Mucosa of stomach (tissue), 1 donor: ENCODE results near the gene CASQ2.
"Not testable (repeated sequence)": the region's sequence is repeated elsewhere in the genome, so short reads cannot be mapped to it uniquely, and the experiment has no call there.

ENCODE experiments used
- H3K27me3 ChIP-seq: one replicate; pipeline ENCODE4 v1.7.0; 2013; ENCODE audit warnings: mild to moderate bottlenecking, low read length; ENCODE audit not compliant: control insufficient read depth, insufficient read depth
- H3K36me3 ChIP-seq: one replicate; pipeline ENCODE4 v1.7.0; 2013; ENCODE audit warnings: low read length; ENCODE audit not compliant: control insufficient read depth, insufficient read depth
- H3K4me1 ChIP-seq: one replicate; pipeline ENCODE4 v1.7.0; 2013; ENCODE audit warnings: mild to moderate bottlenecking, low read length; ENCODE audit not compliant: control insufficient read depth, insufficient read depth
- H3K4me3 ChIP-seq: one replicate; pipeline ENCODE4 v1.7.0; 2013; ENCODE audit warnings: low read length
- H3K9ac ChIP-seq: one replicate; pipeline ENCODE4 v1.7.0; 2013; ENCODE audit warnings: mild to moderate bottlenecking, low read length, moderate library complexity
- H3K9me3 ChIP-seq: one replicate; pipeline ENCODE4 v1.7.0; 2013; ENCODE audit warnings: mild to moderate bottlenecking, low read length, moderate library complexity; ENCODE audit not compliant: control insufficient read depth
- donor health status: Pancreatic carcinoma.

CASQ2 gene

DNA sequence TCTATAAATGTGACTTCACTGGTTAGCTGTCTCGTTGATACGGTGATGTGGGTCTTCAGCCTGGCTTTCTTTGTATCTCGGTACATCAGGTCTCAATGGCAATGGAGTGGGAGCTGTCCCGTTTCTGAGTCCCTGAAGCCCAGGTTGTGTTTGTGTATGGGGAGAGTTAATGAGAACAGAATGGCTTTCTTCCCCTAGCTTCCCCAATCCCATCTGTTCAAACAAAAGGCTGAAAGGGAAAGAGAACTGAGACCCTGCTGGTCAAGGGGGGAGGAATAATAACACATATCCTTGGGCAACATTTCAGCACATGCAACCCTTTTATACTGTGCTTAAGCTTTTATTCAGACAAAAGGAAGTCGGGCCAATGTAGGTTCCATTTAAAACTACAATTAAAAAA, 28.4 kb upstream of the CASQ2 start:
- H3K36me3 ChIP-seq: no peaks in the 10 kb centered on the region
- H3K4me3 ChIP-seq: no peak overlapping the region
- peaks cover 10% of the 10 kb centered on the region for H3K27me3 ChIP-seq
- H3K9me3 ChIP-seq: no peaks in the 10 kb centered on the region
- H3K9ac ChIP-seq: no peak overlapping the region
- H3K4me1 ChIP-seq: no peaks in the 10 kb centered on the region

DNA sequence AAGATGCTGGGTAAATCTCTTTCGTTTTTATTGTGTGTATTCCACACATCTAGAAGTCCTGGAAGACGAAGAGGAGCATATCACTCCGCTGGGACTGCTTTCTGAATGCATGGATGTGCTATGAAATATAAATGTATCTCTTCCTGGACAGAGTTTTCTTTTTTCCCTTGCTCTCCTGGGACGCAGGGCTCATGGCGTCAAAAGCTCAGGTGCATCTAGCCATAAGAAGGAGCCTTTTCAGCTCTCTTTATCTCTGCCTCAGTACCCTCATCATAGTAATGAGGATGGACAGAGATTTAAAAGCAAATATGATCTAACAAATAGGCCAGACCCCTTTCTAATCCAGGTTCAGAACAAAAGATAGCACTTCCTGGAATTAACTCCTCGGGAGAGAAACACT, 27.5 kb upstream of the CASQ2 start:
- Histone ChIP-seq H3K27me3 (peaks cover 10% of the 10 kb centered on the region), H3K4me3 (no peak overlapping the region), H3K9ac (no peak overlapping the region), H3K36me3 (no peaks in the 10 kb centered on the region), H3K9me3 (no peaks in the 10 kb centered on the region), H3K4me1 (no peaks in the 10 kb centered on the region)

DNA sequence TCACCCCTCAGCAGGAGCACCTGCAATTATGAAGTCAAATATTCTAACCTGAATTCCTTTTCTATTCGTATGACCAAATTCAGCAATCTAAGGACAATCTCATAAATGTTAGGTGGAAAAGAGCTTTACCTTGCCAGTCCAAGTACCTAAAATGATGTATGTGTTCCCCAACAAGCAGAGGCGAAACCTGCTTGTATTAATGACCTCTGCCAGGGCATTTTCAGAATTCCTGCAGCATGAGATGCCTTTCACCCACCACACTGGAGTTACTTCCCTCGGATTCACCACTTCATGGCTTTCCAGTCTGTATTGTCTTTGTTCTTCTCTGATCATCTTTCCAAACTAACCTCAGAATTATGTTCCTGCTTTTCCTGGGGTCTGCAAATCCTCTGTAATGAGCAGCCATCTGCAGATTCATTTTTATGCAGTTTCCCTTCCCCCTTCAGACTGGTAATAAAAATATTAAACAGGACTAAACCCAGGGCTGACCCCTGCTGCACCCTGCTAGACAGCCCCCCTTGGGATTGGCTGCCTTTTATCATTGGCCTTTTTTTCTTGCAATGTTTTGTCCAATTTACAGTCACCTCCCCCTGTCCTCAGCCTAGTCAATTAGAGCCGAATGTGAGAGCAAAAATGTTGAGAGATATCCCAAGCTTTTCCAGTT, 26.6 kb upstream of the CASQ2 start:
- Histone ChIP-seq H3K36me3 (no peaks in the 10 kb centered on the region), H3K4me3 (no peak overlapping the region), H3K27me3 (peaks cover 10% of the 10 kb centered on the region), H3K9ac (no peak overlapping the region), H3K9me3 (no peaks in the 10 kb centered on the region), H3K4me1 (no peaks in the 10 kb centered on the region)

DNA sequence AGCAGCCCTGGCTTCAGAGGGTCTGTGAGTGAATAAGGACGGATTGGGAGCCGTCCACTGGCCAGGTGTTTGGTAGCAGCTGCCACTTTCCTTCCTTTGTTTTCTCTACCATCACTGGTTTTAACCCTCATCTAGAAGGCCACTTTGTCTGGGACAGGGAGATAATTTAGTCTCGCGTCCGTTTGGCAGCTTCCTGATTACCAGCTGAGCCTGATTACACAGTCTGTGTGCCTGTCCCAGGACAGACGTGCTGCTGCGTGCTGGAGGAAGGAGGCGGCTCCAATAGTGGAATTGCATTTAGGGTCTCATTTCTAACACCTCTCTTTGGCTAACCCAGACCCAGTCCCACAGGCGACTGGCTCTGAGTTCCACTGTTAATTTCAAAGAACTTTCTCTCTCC, 24.6 kb upstream of the CASQ2 start:
- H3K4me1 ChIP-seq: no peaks in the 10 kb centered on the region
- no peak overlapping the region for H3K4me3 ChIP-seq
- H3K9me3 ChIP-seq: no peaks in the 10 kb centered on the region
- H3K9ac ChIP-seq: no peak overlapping the region
- peaks cover 10% of the 10 kb centered on the region for H3K27me3 ChIP-seq
- no peaks in the 10 kb centered on the region for H3K36me3 ChIP-seq

DNA sequence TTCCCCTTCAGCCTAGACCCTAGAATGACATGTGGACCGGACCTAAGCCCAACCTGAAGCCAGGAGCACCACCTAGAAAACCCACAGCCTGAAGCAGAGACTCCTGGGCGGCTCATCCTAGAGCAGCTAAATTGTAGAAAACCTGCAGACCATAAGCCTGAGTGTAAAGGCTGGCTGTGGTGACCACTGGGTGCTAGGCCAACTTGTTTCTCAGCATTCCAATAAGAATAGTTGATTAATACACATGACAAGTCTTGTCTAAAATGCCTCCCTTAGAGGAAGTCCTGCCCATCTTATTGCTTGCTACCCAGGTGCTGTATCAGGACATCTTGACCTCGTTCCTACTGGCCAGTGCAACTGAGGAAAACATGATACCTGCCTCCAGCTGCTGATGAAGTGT, 23.3 kb upstream of the CASQ2 start:
- Histone ChIP-seq H3K4me3 (no peak overlapping the region), H3K9ac (no peak overlapping the region), H3K36me3 (no peaks in the 10 kb centered on the region), H3K9me3 (no peaks in the 10 kb centered on the region), H3K27me3 (peaks cover 10% of the 10 kb centered on the region), H3K4me1 (no peaks in the 10 kb centered on the region)

DNA sequence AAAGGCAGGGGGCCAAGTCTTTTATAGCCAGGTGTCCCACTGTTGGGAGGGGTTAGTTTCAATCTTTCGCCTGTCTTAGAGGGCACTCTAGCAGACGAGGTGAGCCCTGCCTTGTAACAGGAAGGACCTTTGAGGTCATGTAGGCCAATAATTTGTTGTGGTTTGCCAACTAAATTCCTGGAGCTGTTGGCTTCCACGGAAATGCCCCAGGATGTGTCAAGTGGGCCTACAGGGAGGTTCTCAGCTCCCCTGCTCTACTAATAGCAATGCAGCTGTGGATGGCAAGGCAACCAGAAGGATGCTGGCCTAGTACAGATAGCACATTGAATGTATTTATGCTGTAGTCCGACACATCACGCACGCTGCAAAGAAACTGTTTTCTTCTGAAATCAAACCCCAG, 22.3 kb upstream of the CASQ2 start:
- no peaks in the 10 kb centered on the region for H3K4me1 ChIP-seq
- peaks cover 10% of the 10 kb centered on the region for H3K27me3 ChIP-seq

DNA sequence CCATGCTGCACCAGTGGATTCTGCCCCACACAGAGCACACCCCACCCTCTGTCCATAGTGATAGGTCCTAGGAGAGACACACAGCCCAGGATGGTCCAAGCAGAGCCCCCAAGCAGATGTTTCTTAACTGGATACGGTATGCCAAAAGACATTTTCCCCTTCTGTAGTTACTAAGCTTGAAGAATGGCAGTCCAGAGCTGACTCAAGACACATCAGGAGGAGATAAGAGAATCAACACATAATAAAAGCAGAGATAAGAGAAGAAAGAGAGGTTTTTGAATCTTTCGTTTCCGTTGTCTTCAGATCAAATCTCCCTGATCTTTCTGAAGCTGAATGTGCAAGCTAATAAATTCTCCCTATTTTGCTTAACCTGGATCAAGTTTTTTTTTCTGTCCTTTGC, 21.8 kb upstream of the CASQ2 start:
- Histone ChIP-seq H3K9ac (no peak overlapping the region), H3K27me3 (peaks cover 10% of the 10 kb centered on the region), H3K36me3 (no peaks in the 10 kb centered on the region), H3K4me1 (no peaks in the 10 kb centered on the region), H3K4me3 (no peak overlapping the region), H3K9me3 (no peaks in the 10 kb centered on the region)

More for the DNA sequence above, 22.3 kb upstream of the CASQ2 start:
- H3K4me3 ChIP-seq: no peak overlapping the region
- no peaks in the 10 kb centered on the region for H3K9me3 ChIP-seq
- no peak overlapping the region for H3K9ac ChIP-seq
- no peaks in the 10 kb centered on the region for H3K36me3 ChIP-seq

DNA sequence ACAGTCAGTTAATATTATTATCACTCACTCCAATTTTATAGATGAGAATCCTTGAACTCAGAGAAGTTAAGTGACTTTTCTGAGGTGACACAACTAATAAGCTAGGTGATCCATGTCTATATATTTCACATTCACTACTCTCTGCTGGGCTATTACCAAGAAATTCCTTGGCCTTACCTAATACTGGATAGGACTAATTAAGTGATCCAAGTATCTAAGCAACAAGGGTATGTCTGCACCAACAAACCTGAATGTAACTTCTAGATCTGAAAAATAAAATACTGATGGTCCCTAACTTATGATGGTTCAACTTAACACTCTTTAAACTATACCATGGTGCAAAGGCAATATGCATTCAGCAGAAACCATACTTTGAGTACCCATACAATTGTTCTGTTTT, 14.8 kb upstream of the CASQ2 start:
- Histone ChIP-seq H3K9ac (no peak overlapping the region), H3K9me3 (no peaks in the 10 kb centered on the region), H3K27me3 (no peaks in the 10 kb centered on the region), H3K36me3 (no peaks in the 10 kb centered on the region), H3K4me1 (peaks cover 11% of the 10 kb centered on the region), H3K4me3 (no peak overlapping the region)

DNA sequence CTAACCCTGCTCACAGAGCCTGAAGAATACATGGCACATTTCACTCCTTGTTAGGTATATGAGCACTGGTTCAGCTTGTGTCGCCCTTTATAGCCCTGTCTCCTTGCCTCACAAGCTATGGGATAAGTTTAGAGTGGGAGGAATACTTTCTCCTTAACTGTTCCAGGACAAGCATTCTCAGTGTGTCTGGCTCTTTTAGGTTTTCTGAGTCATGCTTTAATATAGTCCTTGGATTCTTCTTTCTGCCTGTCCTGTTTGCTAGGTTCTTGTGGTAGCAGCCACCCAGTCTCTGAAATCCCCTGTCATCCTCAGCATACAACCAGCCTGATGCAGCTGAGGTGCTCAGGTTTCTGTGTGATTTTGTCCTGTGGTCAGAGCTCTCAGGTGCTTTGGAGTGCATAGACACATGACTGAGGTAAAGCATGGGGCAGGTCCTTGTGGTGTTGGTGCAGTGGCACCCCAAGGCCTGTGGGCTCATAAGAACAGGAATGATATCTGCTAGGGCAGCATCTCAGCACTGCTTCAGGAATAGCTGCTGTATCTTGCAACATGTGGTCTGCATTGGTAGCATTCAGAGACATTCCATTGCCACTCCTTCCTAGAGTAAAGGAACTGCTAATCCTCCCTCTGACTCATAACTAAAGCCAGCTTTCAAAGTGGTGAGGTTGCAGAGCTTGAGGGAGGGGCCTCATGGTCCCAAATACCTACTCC, 14.2 kb upstream of the CASQ2 start:
- Histone ChIP-seq H3K4me1 (peaks cover 11% of the 10 kb centered on the region), H3K9me3 (no peaks in the 10 kb centered on the region), H3K27me3 (no peaks in the 10 kb centered on the region), H3K36me3 (no peaks in the 10 kb centered on the region), H3K4me3 (no peak overlapping the region), H3K9ac (no peak overlapping the region)

DNA sequence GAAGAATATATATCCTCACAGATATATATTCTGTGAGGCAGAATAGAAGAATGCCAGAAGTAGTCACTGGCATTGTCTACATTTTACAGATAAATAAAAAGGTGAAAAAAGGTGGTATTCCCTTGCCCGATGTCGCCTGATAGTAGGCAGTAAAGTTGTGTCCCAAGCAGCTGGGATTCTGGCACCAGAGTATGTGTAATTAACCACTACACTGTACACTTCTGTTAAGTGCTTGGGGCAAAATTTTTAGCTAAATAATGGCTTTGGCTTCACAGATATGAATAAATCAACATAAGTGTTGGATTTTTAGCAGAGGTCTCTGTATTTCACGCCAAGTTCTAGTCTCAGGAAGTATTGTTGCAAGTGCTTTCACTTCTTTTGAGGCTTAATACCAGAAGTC, 13.3 kb upstream of the CASQ2 start:
- no peaks in the 10 kb centered on the region for H3K9me3 ChIP-seq
- no peaks in the 10 kb centered on the region for H3K27me3 ChIP-seq
- H3K36me3 ChIP-seq: no peaks in the 10 kb centered on the region
- H3K4me1 ChIP-seq: peaks cover 11% of the 10 kb centered on the region
- no peak overlapping the region for H3K4me3 ChIP-seq
- no peak overlapping the region for H3K9ac ChIP-seq

DNA sequence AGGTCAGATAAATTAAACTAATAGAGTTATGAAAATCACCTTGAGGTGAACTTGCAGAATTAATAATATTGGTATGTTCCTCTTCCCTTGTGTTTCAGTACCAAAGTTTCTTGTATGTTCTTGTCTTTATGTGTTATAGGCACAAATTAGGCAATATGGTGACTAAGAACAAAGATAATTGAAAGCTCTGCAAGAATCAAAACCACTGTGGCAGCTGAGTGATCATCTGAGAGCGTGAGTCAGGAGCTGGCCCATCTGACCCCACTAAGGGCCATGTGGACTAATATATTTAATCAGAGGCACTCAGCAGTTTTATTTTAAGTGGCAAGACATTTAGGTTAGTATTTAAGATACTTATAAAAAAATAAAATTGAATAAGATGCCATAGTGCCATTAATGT, 12.8 kb upstream of the CASQ2 start:
- H3K4me3 ChIP-seq: no peak overlapping the region
- H3K36me3 ChIP-seq: no peaks in the 10 kb centered on the region
- peaks cover 11% of the 10 kb centered on the region for H3K4me1 ChIP-seq
- H3K27me3 ChIP-seq: no peaks in the 10 kb centered on the region
- no peaks in the 10 kb centered on the region for H3K9me3 ChIP-seq
- H3K9ac ChIP-seq: no peak overlapping the region

DNA sequence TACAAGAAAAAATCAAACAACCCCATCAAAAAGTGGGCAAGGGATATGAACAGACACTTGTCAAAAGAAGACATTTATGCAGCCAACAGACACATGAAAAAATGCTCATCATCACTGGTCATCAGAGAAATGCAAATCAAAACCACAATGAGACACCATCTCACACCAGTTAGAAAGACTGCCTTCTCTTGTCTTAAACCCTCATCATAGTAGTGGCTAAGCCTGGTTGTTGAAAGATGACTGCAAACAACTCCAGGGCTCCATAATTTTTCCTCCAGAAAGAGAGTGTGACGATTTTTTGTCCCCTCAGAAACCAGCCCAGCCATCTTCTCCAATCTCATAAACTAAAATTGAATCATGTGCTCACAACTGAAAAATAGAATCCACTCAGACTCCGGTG, 12.1 kb upstream of the CASQ2 start:
- H3K27me3 ChIP-seq, H3K9ac ChIP-seq, H3K9me3 ChIP-seq, H3K4me3 ChIP-seq, H3K36me3 ChIP-seq: not testable (repeated sequence)
- peaks cover 11% of the 10 kb centered on the region for H3K4me1 ChIP-seq
